Ovary (tissue), 9 donors: ENCODE results near the gene OR52W1. TPM values are rescaled to one million over a fixed set of nuclear protein-coding genes. Genes with fewer than 3 reads are reported as not detected.
"Not testable (repeated sequence)": the region's sequence is repeated elsewhere in the genome, so short reads cannot be mapped to it uniquely, and the experiment has no call there.

Experiments
- DNase-seq, 5 donors: peaks; one replicate each; pipeline ENCODE4 v3.0.0-alpha.2; 2019 to 2020
- H3K27ac ChIP-seq, 2 donors: fragments of 200-600 bp; one replicate each; pipeline versions ENCODE4 v1.5.1 to v1.8.0; 2019 to 2022
- H3K27me3 ChIP-seq: fragments of 200-600 bp; one replicate; pipeline ENCODE4 v1.8.0; 2022
- H3K36me3 ChIP-seq: fragments of 200-600 bp; sonication (generic); one replicate; pipeline ENCODE4 v1.5.1; 2019
- H3K4me1 ChIP-seq: one replicate; pipeline ENCODE4 v1.8.1; 2013; ENCODE audit warnings: mild to moderate bottlenecking, moderate library complexity; ENCODE audit not compliant: insufficient read depth
- H3K4me3 ChIP-seq: fragments of 200-600 bp; sonication (generic); one replicate; pipeline ENCODE4 v1.5.1; 2017
- H3K9me3 ChIP-seq, 2 donors: fragments of 200-600 bp in 1 of 2; sonication (generic) in 1 of 2; one replicate each; pipeline versions ENCODE4 v1.5.1 to v1.8.1; 2013 to 2019; ENCODE audit warnings: mild to moderate bottlenecking in 1 of 2, moderate library complexity in 1 of 2
- POLR2A ChIP-seq: fragments of 450-650 bp; IDR thresholded peaks from one replicate; pipeline ENCODE4 v1.6.1; 2017; ENCODE audit warnings: antibody characterized with exemption, mild to moderate bottlenecking, moderate library complexity
- WGBS, 3 donors: extraction: QIAGEN DNeasy Blood & Tissue Kit in 1 of 3; methylation state at CpG; one replicate each; pipeline versions ENCODE4 v1.1.5 to v1.1.7; 2013 to 2017; 5-methylcytosine and 5-hydroxymethylcytosine counted together
- intact Hi-C, 4 donors: fragments of 100-400 bp; cut with DNase I; formaldehyde crosslinking; loops; one replicate each; pipeline versions ENCODE4 v1.11.0 to v1.15.1; 2022 to 2023
- polyA plus RNA-seq, 2 donors: library from polyadenylated mRNA; stranded (reverse); fragments of 200-250 nt in 1 of 2; fragments of 350-450 nt in 1 of 2; fragmentation: Illumina TruSeq in 1 of 2; extraction: RNeasy Lipid Tissue Mini Kit (QIAGEN cat#74804) in 1 of 2; gene quantifications; one replicate each; pipeline ENCODE4 v1.2.3, GENCODE V29; 2013 to 2014
- total RNA-seq, 7 donors: library from RNA; depleted of rRNA in 2 of 7; stranded (reverse); fragments of >200 nt in 2 of 7; fragmentation: NEBNext Ultra II Directional in 3 of 7; extraction: Animal tissue kit (Norgen Biotek cat#: 25700) in 3 of 7; gene quantifications; one replicate each; pipeline versions ENCODE4 v1.1.0 to v1.2.4, GENCODE V29; 2016 to 2023
- TF ChIP-seq, protein P1 (sequence below), 3 donors: fragments of 450-650 bp in 2 of 3; fragments of 200-600 bp in 1 of 3; IDR thresholded peaks; one replicate each; pipeline versions ENCODE4 v1.5.1 to v1.8.0; 2016 to 2022; ENCODE audit warnings: antibody characterized with exemption in 3 of 3, mild to moderate bottlenecking in 1 of 3
- donor health status: DM: no; HTN: no; CAD: no; lungs with moderate emphysema.
- donor health status: DM: no; HTN: no; CAD: no.
- donor health status: Bipolar disorder and iron deficiency.
- donor health status: DM: yes; HTN: yes; CAD: no.
- donor health status: DM: no; HTN: no; CAD: no.
- donor health status: DM: yes; HTN: yes; CAD: no.

Gene OR52W1
- total and polyA plus RNA-seq, 9 donors: not detected

DNA sequence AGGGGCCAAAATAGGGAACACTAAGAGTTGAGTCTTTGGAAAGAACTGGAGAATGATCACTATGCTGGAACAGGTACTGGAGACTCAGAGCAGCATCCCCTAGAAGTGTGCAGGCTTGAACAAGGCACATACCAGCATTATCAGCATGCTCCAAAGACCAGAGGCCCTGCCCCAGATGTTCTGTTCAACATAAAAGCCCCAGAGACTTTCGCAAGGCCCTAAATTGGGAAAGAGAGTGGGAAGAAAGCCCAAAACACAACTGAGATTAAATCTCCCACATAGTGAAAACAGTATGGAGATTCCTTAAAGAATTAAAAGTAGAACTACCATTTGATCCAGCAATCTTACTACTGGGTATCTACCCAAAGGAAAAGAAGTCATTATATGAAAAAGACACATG is 49.2 kb downstream of the OR52W1 start:
- Histone ChIP-seq H3K27me3 (no peaks in the 10 kb centered on the region), H3K36me3 (no peaks in the 10 kb centered on the region), H3K9me3 (no peaks in the 10 kb centered on the region), H3K27ac (no peak overlapping the region), H3K4me3 (no peak overlapping the region), H3K4me1 (peaks cover 11% of the 10 kb centered on the region)
- 70 to 83% (median 81%) methylated on average over 1 of the region's 1 CpG for WGBS, 3 donors
- no peak for DNase-seq
- TF ChIP-seq, protein P1, sequence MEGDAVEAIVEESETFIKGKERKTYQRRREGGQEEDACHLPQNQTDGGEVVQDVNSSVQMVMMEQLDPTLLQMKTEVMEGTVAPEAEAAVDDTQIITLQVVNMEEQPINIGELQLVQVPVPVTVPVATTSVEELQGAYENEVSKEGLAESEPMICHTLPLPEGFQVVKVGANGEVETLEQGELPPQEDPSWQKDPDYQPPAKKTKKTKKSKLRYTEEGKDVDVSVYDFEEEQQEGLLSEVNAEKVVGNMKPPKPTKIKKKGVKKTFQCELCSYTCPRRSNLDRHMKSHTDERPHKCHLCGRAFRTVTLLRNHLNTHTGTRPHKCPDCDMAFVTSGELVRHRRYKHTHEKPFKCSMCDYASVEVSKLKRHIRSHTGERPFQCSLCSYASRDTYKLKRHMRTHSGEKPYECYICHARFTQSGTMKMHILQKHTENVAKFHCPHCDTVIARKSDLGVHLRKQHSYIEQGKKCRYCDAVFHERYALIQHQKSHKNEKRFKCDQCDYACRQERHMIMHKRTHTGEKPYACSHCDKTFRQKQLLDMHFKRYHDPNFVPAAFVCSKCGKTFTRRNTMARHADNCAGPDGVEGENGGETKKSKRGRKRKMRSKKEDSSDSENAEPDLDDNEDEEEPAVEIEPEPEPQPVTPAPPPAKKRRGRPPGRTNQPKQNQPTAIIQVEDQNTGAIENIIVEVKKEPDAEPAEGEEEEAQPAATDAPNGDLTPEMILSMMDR (IDR thresholded peaks at IDR 0.05): no peak
- no peak for TF ChIP-seq POLR2A
- intact Hi-C loops: no loop called here

DNA sequence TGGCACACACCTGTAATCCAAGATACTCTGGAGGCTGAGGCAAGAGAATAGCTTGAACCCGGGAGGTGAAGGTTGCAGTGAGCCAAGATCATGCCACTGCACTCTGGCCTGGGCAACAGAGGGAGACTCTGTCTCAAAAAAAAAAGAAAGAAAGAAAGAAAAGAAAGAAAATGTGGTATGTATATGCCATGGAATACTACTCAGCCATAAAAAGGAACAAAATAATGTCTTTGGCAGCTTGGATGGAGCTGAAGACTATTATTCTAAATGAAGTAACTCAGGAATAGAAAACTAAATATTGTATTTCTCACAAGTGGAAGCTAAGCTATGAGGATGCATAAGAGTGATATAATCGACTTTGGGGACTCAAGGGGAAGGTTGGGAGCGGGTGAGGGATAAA is 49.9 kb downstream of the OR52W1 start:
- DNase-seq, H3K27me3 ChIP-seq, H3K4me3 ChIP-seq, H3K36me3 ChIP-seq, intact Hi-C loops, H3K27ac ChIP-seq, H3K9me3 ChIP-seq: not testable (repeated sequence)
- WGBS, 3 donors: 80 to 96% (median 92%) methylated on average over 3 of the region's 3 CpGs
- peaks cover 11% of the 10 kb centered on the region for H3K4me1 ChIP-seq

Other genes with a start within 250 kb of the OR52W1 start
- not detected for gene OR56A5, start 230.7 kb upstream of the OR52W1 start, total RNA-seq
- gene OR56A5, start 230.7 kb upstream of the OR52W1 start, polyA plus RNA-seq: not detected
- gene OR52L1, start 212.2 kb upstream of the OR52W1 start, total RNA-seq: not detected
- gene OR52L1, start 212.2 kb upstream of the OR52W1 start, polyA plus RNA-seq: not detected
- under 1 TPM in 2 of 7 donors, not detected in 5; 0.07 to 0.10 TPM for gene OR56A4, start 192.3 kb upstream of the OR52W1 start, total RNA-seq
- gene OR56A4, start 192.3 kb upstream of the OR52W1 start, polyA plus RNA-seq: not detected
- under 1 TPM in 1 of 7 donors, not detected in 6; 0.02 TPM for gene OR56A1, start 168.5 kb upstream of the OR52W1 start, total RNA-seq
- not detected for gene OR56A1, start 168.5 kb upstream of the OR52W1 start, polyA plus RNA-seq
- not detected for gene OR56B4, start 91.5 kb upstream of the OR52W1 start, total RNA-seq
- gene OR56B4, start 91.5 kb upstream of the OR52W1 start, polyA plus RNA-seq: not detected
- not detected for gene OR52B2, start 28.9 kb upstream of the OR52W1 start, total RNA-seq
- not detected for gene OR52B2, start 28.9 kb upstream of the OR52W1 start, polyA plus RNA-seq
- gene C11orf42, start 6.3 kb downstream of the OR52W1 start, total RNA-seq: not detected
- gene C11orf42, start 6.3 kb downstream of the OR52W1 start, polyA plus RNA-seq: not detected
- 10 to 100 TPM; 26.9 to 59.1 (median 35.7) TPM for gene FHIP1B, start 35.4 kb downstream of the OR52W1 start, total RNA-seq
- gene FHIP1B, start 35.4 kb downstream of the OR52W1 start, polyA plus RNA-seq: 10 to 100 TPM; 15.9 to 43.8 TPM
- 1 to 10 TPM in 2 of 7 donors, under 1 TPM in 5; 0.18 to 2.9 (median 0.72) TPM for gene CNGA4, start 39.9 kb downstream of the OR52W1 start, total RNA-seq
- gene CNGA4, start 39.9 kb downstream of the OR52W1 start, polyA plus RNA-seq: under 1 TPM; 0.10 to 0.38 TPM
- gene CCKBR, start 60.6 kb downstream of the OR52W1 start, total RNA-seq: 1 to 10 TPM in 1 of 7 donors, under 1 TPM in 2, not detected in 4; 0.42 to 4.3 (median 0.80) TPM
- 1 to 10 TPM in 1 of 2 donors, under 1 TPM in 1; 0.35 to 8.1 TPM for gene CCKBR, start 60.6 kb downstream of the OR52W1 start, polyA plus RNA-seq
- gene CAVIN3, start 121.3 kb downstream of the OR52W1 start, total RNA-seq: 100 to 1,000 TPM in 1 of 7 donors, 10 to 100 TPM in 6; 43.3 to 119 (median 70.3) TPM
- gene CAVIN3, start 121.3 kb downstream of the OR52W1 start, polyA plus RNA-seq: 10 to 100 TPM; 36.7 to 61.2 TPM
- 10 to 100 TPM; 12.9 to 35.4 (median 30.7) TPM for gene SMPD1, start 191.2 kb downstream of the OR52W1 start, total RNA-seq
- 10 to 100 TPM; 16.8 to 50.5 TPM for gene SMPD1, start 191.2 kb downstream of the OR52W1 start, polyA plus RNA-seq
- 10 to 100 TPM; 50.1 to 90.9 (median 60.4) TPM for gene APBB1, start 219.9 kb downstream of the OR52W1 start, total RNA-seq
- gene APBB1, start 219.9 kb downstream of the OR52W1 start, polyA plus RNA-seq: 10 to 100 TPM; 34.1 to 57.7 TPM
- gene HPX, start 241.8 kb downstream of the OR52W1 start, total RNA-seq: 1 to 10 TPM in 5 of 7 donors, under 1 TPM in 2; 0.46 to 4.1 (median 2.4) TPM
- gene HPX, start 241.8 kb downstream of the OR52W1 start, polyA plus RNA-seq: 1 to 10 TPM in 1 of 2 donors, under 1 TPM in 1; 0.48 to 1.1 TPM